Psoas muscle (tissue), 8 donors: Measurements from ENCODE around the gene UGT1A4. TPM values are rescaled to one million over a fixed set of nuclear protein-coding genes. Genes with fewer than 3 reads are reported as not detected.

Experiments used
- ATAC-seq, 4 donors: fragments of 200-7000 bp; cut with Tn5 transposase; one replicate each; pipeline ENCODE4 v1.9.1; 2020; ENCODE audit warnings: moderate library complexity in 3 of 4, mild to moderate bottlenecking in 2 of 4
- DNase-seq, 2 donors: peaks; one replicate each; pipeline ENCODE4 v3.0.0-alpha.2; 2020
- H3K27ac ChIP-seq: fragments of 200-600 bp; one replicate; pipeline ENCODE4 v1.8.0; 2022
- H3K27me3 ChIP-seq, 3 donors: fragments of 200-600 bp in 1 of 3; one replicate each; pipeline versions ENCODE4 v1.6.1 to v1.8.0; 2013 to 2022; ENCODE audit warnings: low read length in 2 of 3, mild to moderate bottlenecking in 2 of 3, moderate library complexity in 1 of 3; ENCODE audit not compliant: insufficient read depth in 3 of 3
- H3K36me3 ChIP-seq, 2 donors: fragments of 200-600 bp in 1 of 2; one replicate each; pipeline versions ENCODE4 v1.6.1 to v1.8.0; 2013 to 2022; ENCODE audit warnings: low read depth in 1 of 2, mild to moderate bottlenecking in 1 of 2, moderate library complexity in 1 of 2; ENCODE audit not compliant: insufficient read depth in 1 of 2
- H3K4me1 ChIP-seq: fragments of 200-600 bp; one replicate; pipeline ENCODE4 v1.8.0; 2022
- H3K4me3 ChIP-seq: fragments of 200-600 bp; one replicate; pipeline ENCODE4 v1.8.0; 2022; ENCODE audit warnings: mild to moderate bottlenecking
- H3K9me3 ChIP-seq: fragments of 200-600 bp; one replicate; pipeline ENCODE4 v1.8.0; 2022
- CTCF ChIP-seq: fragments of 200-600 bp; IDR thresholded peaks from one replicate; pipeline ENCODE4 v1.8.0; 2022; ENCODE audit warnings: antibody characterized with exemption
- WGBS, 3 donors: extraction: QIAGEN DNeasy Blood & Tissue Kit; methylation state at CpG; one replicate each; pipeline versions ENCODE4 v1.1.6 to v1.1.7; 2013; 5-methylcytosine and 5-hydroxymethylcytosine counted together
- intact Hi-C, 2 donors: fragments of 100-400 bp; cut with DNase I; formaldehyde crosslinking; loops; one replicate each; pipeline versions ENCODE4 v1.11.0 to v1.14.2; 2022
- polyA plus RNA-seq, 3 donors: library from polyadenylated mRNA; stranded (reverse); fragments of 200-250 nt; gene quantifications; one replicate each; pipeline ENCODE4 v1.2.3, GENCODE V29; 2013
- total RNA-seq, 4 donors: library from RNA; stranded (reverse); fragmentation: NEBNext Ultra II Directional in 2 of 4; extraction: Animal tissue kit (Norgen Biotek cat#: 25700) in 2 of 4; gene quantifications; one replicate each; pipeline versions ENCODE4 v1.2.1 to v1.2.4, GENCODE V29; 2021 to 2023
- donor health status: healthy with polysubstance abuse.
- donor health status: DM: no; HTN: no; CAD: no; lungs with moderate emphysema.
- donor health status: Bipolar disorder and iron deficiency.
- donor health status: healthy.
- donor health status: DM: yes; HTN: yes; CAD: no.
- donor health status: DM: no; HTN: no; CAD: no.
- donor health status: DM: no; HTN: no; CAD: no.
- donor health status: DM: yes; HTN: yes; CAD: no.

The UGT1A4 gene
- total and polyA plus RNA-seq, 7 donors: not detected

GRCh38 chr2:233789554-233789953, 71.0 kb downstream of the UGT1A4 start:
- Histone ChIP-seq H3K4me3 (no peak overlapping the region), H3K4me1 (no peaks in the 10 kb centered on the region), H3K36me3 (no peaks in the 10 kb centered on the region), H3K27ac (no peak overlapping the region), H3K9me3 (no peaks in the 10 kb centered on the region), H3K27me3 (no peaks in the 10 kb centered on the region)
- TF ChIP-seq CTCF: no peak
- intact Hi-C loops: no loop called here
- DNase-seq (no peak), ATAC-seq (no peak)
- 86 to 91% (median 90%) methylated on average over 7 of the region's 7 CpGs for WGBS, 3 donors

- 64 to 72% (median 71%) methylated on average over 18 of the region's 18 CpGs for WGBS, 3 donors
- Histone ChIP-seq H3K9me3 (no peaks in the 10 kb centered on the region), H3K4me1 (no peaks in the 10 kb centered on the region), H3K27me3 (no peaks in the 10 kb centered on the region), H3K27ac (no peak overlapping the region), H3K36me3 (no peaks in the 10 kb centered on the region), H3K4me3 (no peak overlapping the region)
- DNase-seq: no peak
- intact Hi-C loops: no loop called here
- no peak for TF ChIP-seq CTCF
- no peak for ATAC-seq
Observed at GRCh38 chr2:233791151-233791882, 72.8 kb downstream of the UGT1A4 start.

GRCh38 chr2:233791883-233792329, 73.4 kb downstream of the UGT1A4 start:
- Histone ChIP-seq H3K27me3 (no peaks in the 10 kb centered on the region), H3K4me3 (no peak overlapping the region), H3K27ac (no peak overlapping the region), H3K4me1 (no peaks in the 10 kb centered on the region), H3K9me3 (no peaks in the 10 kb centered on the region), H3K36me3 (no peaks in the 10 kb centered on the region)
- intact Hi-C loops: no loop called here
- 66 to 80% (median 73%) methylated on average over 7 to 9 of the region's 9 CpGs for WGBS, 3 donors
- TF ChIP-seq CTCF: no peak
- DNase-seq (no peak), ATAC-seq (no peak)

- ATAC-seq: no peak
- DNase-seq: no peak
- Histone ChIP-seq H3K36me3 (no peaks in the 10 kb centered on the region), H3K27ac (no peak overlapping the region), H3K4me3 (no peak overlapping the region), H3K27me3 (no peaks in the 10 kb centered on the region), H3K4me1 (no peaks in the 10 kb centered on the region), H3K9me3 (no peaks in the 10 kb centered on the region)
- TF ChIP-seq CTCF: no peak
- WGBS, 3 donors: 80 to 92% (median 91%) methylated on average over 7 of the region's 7 CpGs
- intact Hi-C loops: no loop called here
Observed at GRCh38 chr2:233792720-233793119, 74.2 kb downstream of the UGT1A4 start.
